Vagina (tissue), 2 donors: ENCODE data around the gene TOMM40L.

Source experiments
- POLR2A ChIP-seq, 2 donors: fragments of 450-650 bp; IDR thresholded peaks; one replicate each; pipeline ENCODE4 v1.6.1; 2017; ENCODE audit warnings: antibody characterized with exemption in 2 of 2, mild to moderate bottlenecking in 2 of 2, moderate library complexity in 2 of 2
- POLR2AphosphoS5 ChIP-seq, 2 donors: sonication (generic); formaldehyde crosslinking; IDR thresholded peaks; one replicate each; pipeline ENCODE4 v1.9.0; 2017; ENCODE audit warnings: antibody characterized with exemption in 2 of 2, mild to moderate bottlenecking in 2 of 2, low read depth in 1 of 2; ENCODE audit not compliant: insufficient read depth in 1 of 2
- TF ChIP-seq, protein P1 (sequence below), 3 experiments: fragments of 450-650 bp in 2 of 3; fragments of 200-600 bp in 1 of 3; sonication (generic) in 1 of 3; IDR thresholded peaks; one replicate each; pipeline ENCODE4 v1.5.1; 2017 to 2019; ENCODE audit warnings: antibody characterized with exemption in 3 of 3, mild to moderate bottlenecking in 2 of 3, moderate library complexity in 2 of 3

DNA sequence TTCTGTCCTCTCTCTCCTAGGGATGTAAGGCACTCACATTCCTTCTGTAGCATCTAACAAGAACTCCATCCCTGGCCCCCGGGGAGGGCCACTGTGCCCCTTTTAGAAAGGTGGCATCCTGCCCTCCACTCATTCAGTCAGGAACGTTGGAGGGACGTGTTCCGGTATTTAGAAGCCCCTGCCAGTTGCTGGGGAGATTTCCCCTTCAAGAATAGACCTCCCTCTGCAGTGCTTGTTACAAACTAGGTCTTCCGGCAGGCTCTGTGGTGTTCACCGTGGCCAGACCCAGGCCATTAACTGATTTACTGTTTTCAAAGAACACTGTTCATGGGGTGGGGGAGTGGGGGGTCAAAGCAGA, 33.5 kb downstream of the TOMM40L start:
- TF ChIP-seq, protein P1, sequence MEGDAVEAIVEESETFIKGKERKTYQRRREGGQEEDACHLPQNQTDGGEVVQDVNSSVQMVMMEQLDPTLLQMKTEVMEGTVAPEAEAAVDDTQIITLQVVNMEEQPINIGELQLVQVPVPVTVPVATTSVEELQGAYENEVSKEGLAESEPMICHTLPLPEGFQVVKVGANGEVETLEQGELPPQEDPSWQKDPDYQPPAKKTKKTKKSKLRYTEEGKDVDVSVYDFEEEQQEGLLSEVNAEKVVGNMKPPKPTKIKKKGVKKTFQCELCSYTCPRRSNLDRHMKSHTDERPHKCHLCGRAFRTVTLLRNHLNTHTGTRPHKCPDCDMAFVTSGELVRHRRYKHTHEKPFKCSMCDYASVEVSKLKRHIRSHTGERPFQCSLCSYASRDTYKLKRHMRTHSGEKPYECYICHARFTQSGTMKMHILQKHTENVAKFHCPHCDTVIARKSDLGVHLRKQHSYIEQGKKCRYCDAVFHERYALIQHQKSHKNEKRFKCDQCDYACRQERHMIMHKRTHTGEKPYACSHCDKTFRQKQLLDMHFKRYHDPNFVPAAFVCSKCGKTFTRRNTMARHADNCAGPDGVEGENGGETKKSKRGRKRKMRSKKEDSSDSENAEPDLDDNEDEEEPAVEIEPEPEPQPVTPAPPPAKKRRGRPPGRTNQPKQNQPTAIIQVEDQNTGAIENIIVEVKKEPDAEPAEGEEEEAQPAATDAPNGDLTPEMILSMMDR (IDR thresholded peaks at IDR 0.05) = no peak
- TF ChIP-seq POLR2A (IDR thresholded peaks at IDR 0.05) = no peak
- no peak for TF ChIP-seq POLR2AphosphoS5 (IDR thresholded peaks at IDR 0.05; ENCODE audit: insufficient read depth in 1 of 2, low read depth in 1 of 2)
